OCI-LY1 (cell line): ENCODE results near the gene PTPN11.
"Not testable (repeated sequence)": the region's sequence is repeated elsewhere in the genome, so short reads cannot be mapped to it uniquely, and the experiment has no call there.

Source experiments
- H2AFZ ChIP-seq: fragments of 200-600 bp; sonication (generic), shearing (Covaris generic); 2 replicates; pipeline ENCODE4 v1.6.0; 2014; ENCODE audit warnings: antibody characterized with exemption, mild to moderate bottlenecking, low read length
- H3F3A ChIP-seq: fragments of 200-600 bp; sonication (generic), shearing (Covaris generic); 2 replicates; pipeline ENCODE4 v1.6.0; 2014; ENCODE audit warnings: mild to moderate bottlenecking, antibody characterized with exemption, low read length, moderate library complexity; ENCODE audit not compliant: insufficient read depth
- H3K27ac ChIP-seq: fragments of 200-600 bp; sonication (generic); 2 replicates; pipeline ENCODE4 v1.5.1; 2014; ENCODE audit warnings: low read length, mixed run types, mild to moderate bottlenecking, low read depth; ENCODE audit not compliant: poor library complexity, severe bottlenecking
- H3K27me3 ChIP-seq: fragments of 200-600 bp; sonication (generic); 2 replicates; pipeline ENCODE4 v1.6.0; 2014; ENCODE audit warnings: antibody characterized with exemption, mild to moderate bottlenecking, low read length, moderate library complexity; ENCODE audit not compliant: insufficient read depth
- H3K36me3 ChIP-seq: fragments of 200-600 bp; sonication (generic); 2 replicates; pipeline ENCODE4 v1.6.1; 2014; ENCODE audit warnings: mild to moderate bottlenecking, antibody characterized with exemption, low read length, moderate library complexity, mixed read lengths; ENCODE audit not compliant: insufficient read depth
- H3K4me1 ChIP-seq: fragments of 200-600 bp; sonication (generic); 2 replicates; pipeline ENCODE4 v1.5.1; 2014; ENCODE audit warnings: mild to moderate bottlenecking, low read length, moderate library complexity; ENCODE audit not compliant: insufficient read depth, severe bottlenecking
- H3K4me2 ChIP-seq: fragments of 200-600 bp; sonication (generic), shearing (Covaris generic); 2 replicates; pipeline ENCODE4 v1.6.1; 2014; ENCODE audit warnings: low read length
- H3K4me3 ChIP-seq: fragments of 200-600 bp; sonication (generic); 2 replicates; pipeline ENCODE4 v1.5.1; 2014; ENCODE audit warnings: low read length, low read depth, mild to moderate bottlenecking, mixed read lengths; ENCODE audit not compliant: poor library complexity, severe bottlenecking
- H3K79me2 ChIP-seq: fragments of 200-600 bp; shearing (Covaris generic); 2 replicates; pipeline ENCODE4 v1.6.1; 2016; ENCODE audit warnings: mixed run types, low read length, mixed read lengths; ENCODE audit not compliant: insufficient read depth
- H3K9ac ChIP-seq: fragments of 200-600 bp; sonication (generic), shearing (Covaris generic); 2 replicates; pipeline ENCODE4 v1.6.1; 2014; ENCODE audit warnings: mild to moderate bottlenecking, low read length, mixed read lengths
- H3K9me2 ChIP-seq: fragments of 200-600 bp; sonication (generic), shearing (Covaris generic); 2 replicates; pipeline ENCODE4 v1.6.1; 2014; ENCODE audit warnings: low read depth, mild to moderate bottlenecking, low read length, mixed read lengths
- H3K9me3 ChIP-seq: fragments of 200-600 bp; shearing (Covaris generic); 2 replicates; pipeline ENCODE4 v1.6.1; 2014; ENCODE audit warnings: low read length, mixed read lengths
- H4K20me1 ChIP-seq: fragments of 200-600 bp; sonication (generic), shearing (Covaris generic); 2 replicates; pipeline ENCODE4 v1.6.0; 2016; ENCODE audit warnings: mild to moderate bottlenecking, low read length; ENCODE audit not compliant: insufficient read depth
- CTCF ChIP-seq: fragments of 200-600 bp; sonication (generic), shearing (Covaris generic); IDR thresholded peaks from 2 replicates; pipeline ENCODE4 v1.5.1; 2017; ENCODE audit warnings: mild to moderate bottlenecking, antibody characterized with exemption, low read length, moderate library complexity, mixed read lengths
- EZH2 ChIP-seq: fragments of 200-600 bp; sonication (generic), shearing (Covaris generic); IDR thresholded peaks from 2 replicates; pipeline ENCODE4 v1.8.0; 2017; ENCODE audit warnings: borderline replicate concordance, mixed run types, mild to moderate bottlenecking, antibody characterized with exemption, low read length, moderate library complexity, mixed read lengths

PTPN11 gene

GRCh38 chr12:112401054-112401453 lies 17.7 kb upstream of the PTPN11 start:
- Histone ChIP-seq H4K20me1 (no peaks in the 10 kb centered on the region), H3F3A (0 out of 2 replicates have a peak, but pooled peaks cover 5% of the 10 kb centered on the region), H3K27ac (no peak overlapping the region), H3K4me3 (no peak overlapping the region), H2AFZ (no peak overlapping the region), H3K27me3 (no peaks in the 10 kb centered on the region), H3K4me2 (no peak overlapping the region), H3K9me3 (no peaks in the 10 kb centered on the region), H3K36me3 (peaks cover 22% of the 10 kb centered on the region), H3K9ac (no peak overlapping the region), H3K79me2 (no peaks in the 10 kb centered on the region), H3K9me2 (no peaks in the 10 kb centered on the region), H3K4me1 (no peaks in the 10 kb centered on the region)
- TF ChIP-seq EZH2, result no peak
- TF ChIP-seq CTCF, result no peak

- Histone ChIP-seq H3K27ac (no peak overlapping the region), H3K4me3 (no peak overlapping the region), H3K36me3 (peaks cover 31% of the 10 kb centered on the region), H3F3A (0 out of 2 replicates have a peak, but pooled peaks cover 5% of the 10 kb centered on the region), H3K9ac (no peak overlapping the region), H2AFZ (no peak overlapping the region), H3K9me3 (no peaks in the 10 kb centered on the region), H3K27me3 (no peaks in the 10 kb centered on the region), H4K20me1 (no peaks in the 10 kb centered on the region), H3K4me1 (peaks cover 7% of the 10 kb centered on the region), H3K4me2 (no peak overlapping the region), H3K9me2 (no peaks in the 10 kb centered on the region), H3K79me2 (no peaks in the 10 kb centered on the region)
- TF ChIP-seq EZH2, result no peak
- no peak for TF ChIP-seq CTCF
Observed at GRCh38 chr12:112401903-112402498, 16.7 kb upstream of the PTPN11 start.

GRCh38 chr12:112406519-112407488 lies 11.9 kb upstream of the PTPN11 start:
- peaks cover 26% of the 10 kb centered on the region for H3K4me1 ChIP-seq
- no peaks in the 10 kb centered on the region for H4K20me1 ChIP-seq
- peak overlapping the region; percentile 84 for H3K4me2 ChIP-seq
- H3K36me3 ChIP-seq, result peaks cover 51% of the 10 kb centered on the region
- H3K79me2 ChIP-seq, result peaks cover 14% of the 10 kb centered on the region
- H3K27ac ChIP-seq, result no peak overlapping the region
- H3K4me3 ChIP-seq, result peak overlapping the region; percentile 88
- TF ChIP-seq CTCF (no peak), EZH2 (no peak)
- no peaks in the 10 kb centered on the region for H3K9me3 ChIP-seq
- no peaks in the 10 kb centered on the region for H3K9me2 ChIP-seq
- H3F3A ChIP-seq, result 0 out of 2 replicates have a peak, but pooled peaks cover 5% of the 10 kb centered on the region
- H2AFZ ChIP-seq, result no peak overlapping the region
- H3K27me3 ChIP-seq, result no peaks in the 10 kb centered on the region
- H3K9ac ChIP-seq, result peak overlapping the region; percentile 82; the same call in 1 of the 2 replicates

- peak overlapping the region; percentile 88 for H3K4me3 ChIP-seq
- not testable (repeated sequence) for H4K20me1 ChIP-seq
Observed at GRCh38 chr12:112407683-112408082, 11.1 kb upstream of the PTPN11 start.

More at GRCh38 chr12:112407683-112408082, 11.1 kb upstream of the PTPN11 start:
- H3K36me3 ChIP-seq, result peaks cover 51% of the 10 kb centered on the region
- H3K27me3 ChIP-seq, H3K9me2 ChIP-seq, H3F3A ChIP-seq, H3K9me3 ChIP-seq, H2AFZ ChIP-seq: not testable (repeated sequence)
- peaks cover 26% of the 10 kb centered on the region for H3K4me1 ChIP-seq
- H3K4me2 ChIP-seq, result peak overlapping the region; percentile 84
- H3K79me2 ChIP-seq, result peaks cover 14% of the 10 kb centered on the region
- H3K27ac ChIP-seq, result peak overlapping the region; percentile 82
- H3K9ac ChIP-seq, result peak overlapping the region; percentile 82
